B cell (primary cell): ENCODE measurements around the gene GATA3.

Experiments used
- CTCF ChIP-seq: fragments of 200-600 bp; IDR thresholded peaks from one replicate; pipeline ENCODE4 v1.8.0; 2022; ENCODE audit warnings: antibody characterized with exemption, mild to moderate bottlenecking
- EZH2 ChIP-seq: IDR thresholded peaks from 2 replicates; pipeline ENCODE4 v1.6.1; 2012; ENCODE audit warnings: borderline replicate concordance, low read depth, mild to moderate bottlenecking, moderate library complexity, low read length; ENCODE audit not compliant: insufficient read depth, poor library complexity, severe bottlenecking

GRCh38 chr10:8052341-8052955 lies 2.0 kb upstream of the GATA3 start:
- no peak for TF ChIP-seq EZH2
- no peak for TF ChIP-seq CTCF
